Lung (tissue), 14 donors: ENCODE data around the gene CYP21A2. TPM values are rescaled to one million over a fixed set of nuclear protein-coding genes. Genes with fewer than 3 reads are reported as not detected.
"Not testable (repeated sequence)": the region's sequence is repeated elsewhere in the genome, so short reads cannot be mapped to it uniquely, and the experiment has no call there.

Experiments used
- ATAC-seq: fragments of 200-7000 bp; cut with Tn5 transposase; one replicate; pipeline ENCODE4 v1.9.1; 2020; ENCODE audit warnings: moderate number of reproducible peaks; ENCODE audit not compliant: insufficient read depth, low FRiP score
- DNase-seq, 3 donors: peaks; one replicate each; pipeline ENCODE4 v3.0.0-alpha.2; 2013 to 2017
- H3K27ac ChIP-seq, 2 donors: one replicate each; pipeline ENCODE4 v1.5.1; 2013; ENCODE audit warnings: mild to moderate bottlenecking in 2 of 2, moderate library complexity in 2 of 2, control low read depth in 1 of 2, inconsistent platforms in 1 of 2, low read depth in 1 of 2, low read length in 1 of 2
- H3K27me3 ChIP-seq, 3 donors: one replicate each; pipeline ENCODE4 v1.5.1; 2013; ENCODE audit warnings: low read length in 2 of 3; ENCODE audit not compliant: control insufficient read depth in 3 of 3, insufficient read depth in 3 of 3
- H3K36me3 ChIP-seq, 4 donors: one replicate each; pipeline ENCODE4 v1.5.1; 2013; ENCODE audit warnings: low read length in 4 of 4, mild to moderate bottlenecking in 1 of 4, moderate library complexity in 1 of 4; ENCODE audit not compliant: control insufficient read depth in 4 of 4, insufficient read depth in 4 of 4
- H3K4me1 ChIP-seq, 5 donors: one replicate each; pipeline ENCODE4 v1.5.1; 2013; ENCODE audit warnings: low read length in 5 of 5, mild to moderate bottlenecking in 2 of 5, moderate library complexity in 1 of 5; ENCODE audit not compliant: control insufficient read depth in 5 of 5, insufficient read depth in 5 of 5
- H3K4me3 ChIP-seq: one replicate; pipeline ENCODE4 v1.5.1; 2013; ENCODE audit warnings: mild to moderate bottlenecking, control low read depth, moderate library complexity
- H3K9ac ChIP-seq, 2 donors: one replicate each; pipeline ENCODE4 v1.5.1; 2013; ENCODE audit warnings: low read length in 2 of 2, control low read depth in 1 of 2; ENCODE audit not compliant: insufficient read depth in 1 of 2
- H3K9me3 ChIP-seq, 4 donors: one replicate each; pipeline ENCODE4 v1.5.1; 2013; ENCODE audit warnings: low read length in 3 of 4, mild to moderate bottlenecking in 1 of 4, moderate library complexity in 1 of 4; ENCODE audit not compliant: control insufficient read depth in 4 of 4, insufficient read depth in 3 of 4
- WGBS, 2 donors: extraction: QIAGEN DNeasy Blood & Tissue Kit; methylation state at CpG; one replicate each; pipeline ENCODE4 v1.1.7; 2013; 5-methylcytosine and 5-hydroxymethylcytosine counted together
- long read RNA-seq, 5 donors: transcript quantifications; one replicate each; lab custom pipeline, GENCODE V29; 2026
- polyA plus RNA-seq, 2 donors: library from polyadenylated mRNA; stranded (reverse); fragments of 200-250 nt; gene quantifications; one replicate each; pipeline ENCODE4 v1.2.1, GENCODE V29; 2013
- total RNA-seq, 2 donors: library from RNA; depleted of rRNA in 1 of 2; stranded (reverse); fragments of >200 nt in 1 of 2; gene quantifications; one replicate each; pipeline ENCODE4 v1.2.1, GENCODE V29; 2014 to 2021
- donor health status: Bipolar disorder and iron deficiency.
- donor health status: healthy.
- donor health status: DM: yes; HTN: yes; CAD: no.

The CYP21A2 gene
- total RNA-seq (1 to 10 TPM in 1 of 2 donors, under 1 TPM in 1; 0.43 to 1.5 TPM), polyA plus RNA-seq (1 to 10 TPM in 1 of 2 donors, under 1 TPM in 1; 0.48 to 1.9 TPM)
- long read RNA-seq, donor 1: 0 reads
- long read RNA-seq, donor 2: 0 reads
- long read RNA-seq, donor 3: 0 reads
- long read RNA-seq, donor 4, partial matches to known transcripts: 0 of 1 reads
- long read RNA-seq, donor 4, other reads (novel, unspliced or antisense): 0 of 1 reads
- long read RNA-seq, donor 5: 0 reads

GRCh38 chr6:32037598-32038524, at the start of gene CYP21A2:
CYP21A2 (plus strand) TSS chr6:32038415; CDS start chr6:32038423, 8 bp downstream.
- not testable (repeated sequence) for H3K4me1 ChIP-seq, DNase-seq, H3K27me3 ChIP-seq, ATAC-seq, H3K9ac ChIP-seq, H3K27ac ChIP-seq, H3K4me3 ChIP-seq, H3K36me3 ChIP-seq, H3K9me3 ChIP-seq
- 77% methylated on average over 12 to 15 of the region's 19 CpGs for WGBS, 2 donors

- not testable (repeated sequence) for DNase-seq, H3K27ac ChIP-seq, H3K36me3 ChIP-seq, H3K9ac ChIP-seq, H3K27me3 ChIP-seq, H3K4me3 ChIP-seq, ATAC-seq, H3K4me1 ChIP-seq, H3K9me3 ChIP-seq
- no CpG with 5 or more reads among the region's 10 CpGs for WGBS, 2 donors
Observed at GRCh38 chr6:31989363-31989762, 48.9 kb upstream of the CYP21A2 start.

GRCh38 chr6:31994421-31994820, 43.8 kb upstream of the CYP21A2 start:
- WGBS, 2 donors: 97 to 100% methylated on average over 7 to 9 of the region's 14 CpGs
- H3K9ac ChIP-seq, H3K9me3 ChIP-seq, H3K27ac ChIP-seq, H3K4me3 ChIP-seq, H3K36me3 ChIP-seq, H3K27me3 ChIP-seq, DNase-seq, H3K4me1 ChIP-seq, ATAC-seq: not testable (repeated sequence)

- H3K27me3 ChIP-seq, DNase-seq, H3K36me3 ChIP-seq, H3K9me3 ChIP-seq, H3K9ac ChIP-seq, ATAC-seq, H3K4me1 ChIP-seq, H3K27ac ChIP-seq, H3K4me3 ChIP-seq: not testable (repeated sequence)
- 91 to 96% methylated on average over 5 to 6 of the region's 6 CpGs for WGBS, 2 donors
Observed at GRCh38 chr6:31996385-31996784, 41.8 kb upstream of the CYP21A2 start.

GRCh38 chr6:32002546-32003268, 35.5 kb upstream of the CYP21A2 start:
- H3K36me3 ChIP-seq, H3K27ac ChIP-seq, H3K4me1 ChIP-seq, H3K9ac ChIP-seq, H3K4me3 ChIP-seq, ATAC-seq, H3K27me3 ChIP-seq, DNase-seq, H3K9me3 ChIP-seq: not testable (repeated sequence)
- WGBS, 2 donors: no CpG with 5 or more reads among the region's 15 CpGs

- not testable (repeated sequence) for H3K36me3 ChIP-seq, H3K4me1 ChIP-seq, H3K9me3 ChIP-seq, ATAC-seq, H3K4me3 ChIP-seq, H3K27me3 ChIP-seq, DNase-seq, H3K27ac ChIP-seq, H3K9ac ChIP-seq
- no CpG with 5 or more reads among the region's 7 CpGs for WGBS, 2 donors
Observed at GRCh38 chr6:32003301-32003700, 34.9 kb upstream of the CYP21A2 start.

- 32 to 79% methylated on average over 2 to 4 of the region's 4 CpGs for WGBS, 2 donors
- DNase-seq: not testable (repeated sequence)
Observed at GRCh38 chr6:32004393-32004792, 33.8 kb upstream of the CYP21A2 start.

More at GRCh38 chr6:32004393-32004792, 33.8 kb upstream of the CYP21A2 start:
- H3K4me1 ChIP-seq, H3K27me3 ChIP-seq, H3K36me3 ChIP-seq, H3K27ac ChIP-seq, ATAC-seq, H3K9ac ChIP-seq, H3K4me3 ChIP-seq, H3K9me3 ChIP-seq: not testable (repeated sequence)
